ENCODE measurements around the gene LYRM4.

- TF ChIP-seq, protein P1, sequence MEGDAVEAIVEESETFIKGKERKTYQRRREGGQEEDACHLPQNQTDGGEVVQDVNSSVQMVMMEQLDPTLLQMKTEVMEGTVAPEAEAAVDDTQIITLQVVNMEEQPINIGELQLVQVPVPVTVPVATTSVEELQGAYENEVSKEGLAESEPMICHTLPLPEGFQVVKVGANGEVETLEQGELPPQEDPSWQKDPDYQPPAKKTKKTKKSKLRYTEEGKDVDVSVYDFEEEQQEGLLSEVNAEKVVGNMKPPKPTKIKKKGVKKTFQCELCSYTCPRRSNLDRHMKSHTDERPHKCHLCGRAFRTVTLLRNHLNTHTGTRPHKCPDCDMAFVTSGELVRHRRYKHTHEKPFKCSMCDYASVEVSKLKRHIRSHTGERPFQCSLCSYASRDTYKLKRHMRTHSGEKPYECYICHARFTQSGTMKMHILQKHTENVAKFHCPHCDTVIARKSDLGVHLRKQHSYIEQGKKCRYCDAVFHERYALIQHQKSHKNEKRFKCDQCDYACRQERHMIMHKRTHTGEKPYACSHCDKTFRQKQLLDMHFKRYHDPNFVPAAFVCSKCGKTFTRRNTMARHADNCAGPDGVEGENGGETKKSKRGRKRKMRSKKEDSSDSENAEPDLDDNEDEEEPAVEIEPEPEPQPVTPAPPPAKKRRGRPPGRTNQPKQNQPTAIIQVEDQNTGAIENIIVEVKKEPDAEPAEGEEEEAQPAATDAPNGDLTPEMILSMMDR (IDR thresholded peaks at IDR 0.05) = no peak
- no peak for TF ChIP-seq POLR2A (IDR thresholded peaks at IDR 0.05)
Observed at GRCh38 chr6:5061152-5061551, 199.6 kb downstream of the LYRM4 start.

Data from esophagus squamous epithelium (tissue), 4 donors.